HCT116 (cell line): Measurements from ENCODE around the gene AAMP.

Source experiments
- CTCF ChIP-seq, 3 experiments: fragments of 200-600 bp in 1 of 3; sonication (generic) in 1 of 3; IDR thresholded peaks in 2 of 3; conservative IDR thresholded peaks in 1 of 3; 2 replicates each; pipeline ENCODE4 v1.5.1; 2012 to 2017; ENCODE audit warnings: low read depth in 2 of 3, low read length in 2 of 3, antibody characterized with exemption in 1 of 3, borderline replicate concordance in 1 of 3, control low read depth in 1 of 3, mild to moderate bottlenecking in 1 of 3, mixed read lengths in 1 of 3, mixed run types in 1 of 3, moderate library complexity in 1 of 3; ENCODE audit not compliant: insufficient read depth in 1 of 3
- ELF1 ChIP-seq: IDR thresholded peaks from 2 replicates; pipeline ENCODE4 v1.6.1; 2012; ENCODE audit warnings: low read depth, borderline replicate concordance
- EZH2 ChIP-seq: fragments of 200-600 bp; sonication (generic); IDR thresholded peaks from 2 replicates; pipeline ENCODE4 v1.6.1; 2017; ENCODE audit warnings: antibody characterized with exemption, mixed run types
- EZH2phosphoT487 ChIP-seq: fragments of 200-600 bp; IDR thresholded peaks from 2 replicates; pipeline ENCODE4 v1.6.1; 2018; ENCODE audit warnings: antibody characterized with exemption, borderline replicate concordance
- POLR2A ChIP-seq: IDR thresholded peaks from 2 replicates; pipeline ENCODE4 v1.7.0; 2011; ENCODE audit warnings: borderline replicate concordance; ENCODE audit not compliant: insufficient read depth, insufficient read length; ENCODE audit errors: extremely low read depth
- POLR2AphosphoS5 ChIP-seq: IDR thresholded peaks from 2 replicates; pipeline ENCODE4 v1.6.1; 2011; ENCODE audit warnings: mild to moderate bottlenecking, low read depth, low read length, moderate library complexity
- RAD21 ChIP-seq: IDR thresholded peaks from 2 replicates; pipeline ENCODE4 v1.6.1; 2012; ENCODE audit warnings: low read depth, mild to moderate bottlenecking
- SIN3A ChIP-seq: IDR thresholded peaks from 2 replicates; pipeline ENCODE4 v1.6.1; 2012; ENCODE audit warnings: low read depth
- ZBTB33 ChIP-seq: IDR thresholded peaks from 2 replicates; pipeline ENCODE4 v1.6.1; 2011; ENCODE audit warnings: mild to moderate bottlenecking, low read length, moderate library complexity; ENCODE audit not compliant: insufficient replicate concordance; ENCODE audit errors: extremely low read depth
- TF ChIP-seq, protein P1 (sequence below): IDR thresholded peaks from 2 replicates; pipeline ENCODE4 v1.6.1; 2012; ENCODE audit warnings: low read depth

DNA sequence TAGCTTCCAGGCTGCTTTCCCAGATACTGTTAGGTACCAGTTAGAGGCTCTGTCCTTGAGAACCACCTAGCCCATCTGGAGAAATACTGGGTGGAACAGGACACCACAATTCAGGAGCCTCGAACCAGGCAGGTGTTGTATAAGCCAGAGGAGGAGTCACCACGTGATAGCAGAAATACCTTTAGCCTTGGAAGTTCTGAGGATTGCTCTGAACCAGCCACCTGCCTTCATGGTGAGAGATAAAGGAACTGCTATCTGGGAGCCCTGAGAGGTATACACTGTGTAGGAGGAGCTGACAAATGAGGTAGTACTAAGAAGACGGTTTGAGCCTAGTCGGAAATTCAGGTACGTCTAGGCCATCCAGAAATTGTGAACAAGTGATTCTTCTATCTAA, 16.7 kb downstream of the AAMP start:
- TF ChIP-seq POLR2AphosphoS5 (no peak), CTCF (IDR thresholded peaks at IDR 0.05 in 2 of 3, conservative IDR thresholded peaks at IDR 0.05 in 1 of 3; ENCODE audit: borderline replicate concordance in 1 of 3, insufficient read depth in 1 of 3, low read depth in 2 of 3, low read length in 2 of 3) (no peak), EZH2 (no peak), RAD21 (no peak), POLR2A (no peak), ELF1 (no peak), EZH2phosphoT487 (no peak), SIN3A (no peak), ZBTB33 (no peak)
- TF ChIP-seq, protein P1, sequence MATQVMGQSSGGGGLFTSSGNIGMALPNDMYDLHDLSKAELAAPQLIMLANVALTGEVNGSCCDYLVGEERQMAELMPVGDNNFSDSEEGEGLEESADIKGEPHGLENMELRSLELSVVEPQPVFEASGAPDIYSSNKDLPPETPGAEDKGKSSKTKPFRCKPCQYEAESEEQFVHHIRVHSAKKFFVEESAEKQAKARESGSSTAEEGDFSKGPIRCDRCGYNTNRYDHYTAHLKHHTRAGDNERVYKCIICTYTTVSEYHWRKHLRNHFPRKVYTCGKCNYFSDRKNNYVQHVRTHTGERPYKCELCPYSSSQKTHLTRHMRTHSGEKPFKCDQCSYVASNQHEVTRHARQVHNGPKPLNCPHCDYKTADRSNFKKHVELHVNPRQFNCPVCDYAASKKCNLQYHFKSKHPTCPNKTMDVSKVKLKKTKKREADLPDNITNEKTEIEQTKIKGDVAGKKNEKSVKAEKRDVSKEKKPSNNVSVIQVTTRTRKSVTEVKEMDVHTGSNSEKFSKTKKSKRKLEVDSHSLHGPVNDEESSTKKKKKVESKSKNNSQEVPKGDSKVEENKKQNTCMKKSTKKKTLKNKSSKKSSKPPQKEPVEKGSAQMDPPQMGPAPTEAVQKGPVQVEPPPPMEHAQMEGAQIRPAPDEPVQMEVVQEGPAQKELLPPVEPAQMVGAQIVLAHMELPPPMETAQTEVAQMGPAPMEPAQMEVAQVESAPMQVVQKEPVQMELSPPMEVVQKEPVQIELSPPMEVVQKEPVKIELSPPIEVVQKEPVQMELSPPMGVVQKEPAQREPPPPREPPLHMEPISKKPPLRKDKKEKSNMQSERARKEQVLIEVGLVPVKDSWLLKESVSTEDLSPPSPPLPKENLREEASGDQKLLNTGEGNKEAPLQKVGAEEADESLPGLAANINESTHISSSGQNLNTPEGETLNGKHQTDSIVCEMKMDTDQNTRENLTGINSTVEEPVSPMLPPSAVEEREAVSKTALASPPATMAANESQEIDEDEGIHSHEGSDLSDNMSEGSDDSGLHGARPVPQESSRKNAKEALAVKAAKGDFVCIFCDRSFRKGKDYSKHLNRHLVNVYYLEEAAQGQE: no peak
